CD4-positive, CD25-positive, alpha-beta regulatory T cell (primary cell): ENCODE results near the gene AUH. TPM values are rescaled to one million over a fixed set of nuclear protein-coding genes. Genes with fewer than 3 reads are reported as not detected.

Experiments used
- ATAC-seq, 2 donors: fragments of 150-1000 bp; cut with Tn5 transposase; one replicate each; pipeline ENCODE4 v1.10.0; 2021; ENCODE audit warnings: low read depth in 2 of 2, moderate number of reproducible peaks in 2 of 2, moderate library complexity in 1 of 2
- DNase-seq, 3 donors: peaks; one replicate each; pipeline versions ENCODE4 v3.0.0 to v3.0.0-alpha.2; 2012 to 2022; ENCODE audit warnings: mixed read lengths in 1 of 3
- H3K27ac ChIP-seq: one replicate; pipeline ENCODE4 v1.7.0; 2013; ENCODE audit warnings: mild to moderate bottlenecking, low read length; ENCODE audit not compliant: insufficient read depth, poor library complexity, severe bottlenecking
- H3K27me3 ChIP-seq: one replicate; pipeline ENCODE4 v1.7.0; 2013; ENCODE audit warnings: low read length; ENCODE audit not compliant: control insufficient read depth, insufficient read depth
- H3K36me3 ChIP-seq: one replicate; pipeline ENCODE4 v1.7.0; 2013; ENCODE audit warnings: mild to moderate bottlenecking, low read length, moderate library complexity; ENCODE audit not compliant: control insufficient read depth, insufficient read depth
- H3K4me1 ChIP-seq: 2 replicates; pipeline ENCODE4 v1.7.0; 2013; ENCODE audit warnings: mild to moderate bottlenecking, low read length; ENCODE audit not compliant: insufficient read depth, control insufficient read depth, poor library complexity, severe bottlenecking
- H3K4me3 ChIP-seq: one replicate; pipeline ENCODE4 v1.7.0; 2013; ENCODE audit warnings: low read depth, mild to moderate bottlenecking, low read length, moderate library complexity
- H3K9me3 ChIP-seq, 2 experiments: 1 replicate in 1 of 2; 2 replicates in 1 of 2; pipeline ENCODE4 v1.7.0; 2013; ENCODE audit warnings: low read length in 2 of 2, mild to moderate bottlenecking in 1 of 2, moderate library complexity in 1 of 2; ENCODE audit not compliant: control insufficient read depth in 2 of 2
- H3K27ac Mint-ChIP-seq, 3 donors: one replicate each; pipeline ENCODE4 v1.8.0; 2020 to 2022; ENCODE audit warnings: mild to moderate bottlenecking in 3 of 3, mixed read lengths in 3 of 3, moderate library complexity in 2 of 3
- H3K27me3 Mint-ChIP-seq: one replicate; pipeline ENCODE4 v1.8.0; 2022; ENCODE audit warnings: mild to moderate bottlenecking, mixed read lengths
- H3K36me3 Mint-ChIP-seq: one replicate; pipeline ENCODE4 v1.8.0; 2020; ENCODE audit warnings: mixed read lengths
- H3K4me1 Mint-ChIP-seq, 4 donors: one replicate each; pipeline ENCODE4 v1.8.0; 2020 to 2022; ENCODE audit warnings: mixed read lengths in 4 of 4, mild to moderate bottlenecking in 1 of 4
- H3K4me3 Mint-ChIP-seq, 4 donors: one replicate each; pipeline ENCODE4 v1.8.0; 2020 to 2022; ENCODE audit warnings: mild to moderate bottlenecking in 4 of 4, mixed read lengths in 4 of 4, moderate library complexity in 3 of 4
- H3K9me3 Mint-ChIP-seq, 7 donors: one replicate each; pipeline ENCODE4 v1.8.0; 2020 to 2022; ENCODE audit warnings: mixed read lengths in 7 of 7, mild to moderate bottlenecking in 3 of 7, moderate library complexity in 2 of 7
- polyA plus RNA-seq, 4 donors: library from polyadenylated mRNA; unstranded; fragments of 300-500 nt; fragmentation: Illumina TruSeq; gene quantifications; one replicate each; pipeline ENCODE4 v1.2.3, GENCODE V29; 2021
- total RNA-seq: library from RNA; stranded (reverse); gene quantifications from one replicate; pipeline ENCODE4 v1.2.3, GENCODE V29; 2022

The AUH gene
- total and polyA plus RNA-seq, 5 donors from 2014 or later: 10.8 to 16.5 (median 14.9) TPM

DNA sequence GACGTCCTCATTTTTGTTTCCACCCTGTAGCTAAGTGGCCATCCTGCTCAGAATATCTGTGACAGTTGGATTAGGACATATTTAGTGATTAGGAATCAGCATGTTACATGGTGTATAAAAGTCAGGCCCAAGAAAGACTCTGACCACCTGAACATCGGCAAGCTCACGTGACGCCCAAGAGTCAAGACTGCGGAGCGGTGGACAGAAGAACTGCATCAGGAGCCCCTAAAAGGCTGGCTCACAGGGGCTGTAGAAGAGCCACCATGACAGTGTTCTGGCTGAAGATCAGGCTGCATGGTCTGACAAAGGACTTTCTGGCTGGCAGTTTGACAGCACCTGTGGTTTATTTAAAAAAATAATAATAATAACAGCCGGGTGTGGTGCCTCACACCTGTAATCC, 185.3 kb downstream of the AUH start:
- Histone ChIP-seq H3K27me3 (peaks cover 2% of the 10 kb centered on the region), H3K4me1 (peaks cover 9% of the 10 kb centered on the region), H3K36me3 (no peaks in the 10 kb centered on the region), H3K4me3 (no peak overlapping the region), H3K9me3 (peaks cover 3% of the 10 kb centered on the region in 2 experiments), H3K27ac (no peak overlapping the region)
- DNase-seq (no peak), ATAC-seq (no peak)
- Mint-ChIP-seq H3K4me3 (no peak overlapping the region), H3K27me3 (peaks cover 9% of the 10 kb centered on the region), H3K36me3 (no peaks in the 10 kb centered on the region), H3K27ac (no peak overlapping the region), H3K4me1 (peaks cover 6 to 20% (median 10%) of the 10 kb centered on the region in 4 donors), H3K9me3 (peaks cover 0 to 10% (median 6%) of the 10 kb centered on the region in 7 donors)

- peak overlapping the region; percentile 55 for H3K4me3 ChIP-seq
- peak in 1 of 3 donors; percentile 9 for DNase-seq
- H3K4me1 ChIP-seq: peaks cover 9% of the 10 kb centered on the region
- ATAC-seq: no peak
- H3K27me3 ChIP-seq: peaks cover 7% of the 10 kb centered on the region
- no peak overlapping the region for H3K27ac Mint-ChIP-seq
- H3K4me1 Mint-ChIP-seq: peaks cover 6 to 20% (median 10%) of the 10 kb centered on the region in 4 donors
- peaks cover 14 to 20% of the 10 kb centered on the region in 2 experiments for H3K9me3 ChIP-seq
- no peaks in the 10 kb centered on the region for H3K36me3 ChIP-seq
- peaks cover 0 to 20% (median 12%) of the 10 kb centered on the region in 7 donors for H3K9me3 Mint-ChIP-seq
- peaks cover 10% of the 10 kb centered on the region for H3K27me3 Mint-ChIP-seq
- H3K4me3 Mint-ChIP-seq: peak overlapping the region in 2 of 4 donors; percentile 11 to 60
- H3K27ac ChIP-seq: no peak overlapping the region
- peaks cover 4% of the 10 kb centered on the region for H3K36me3 Mint-ChIP-seq
These were observed 186.9 kb downstream of the AUH start for GRCh38 chr9:91174772-91175171.

GRCh38 chr9:91172329-91172728, 189.4 kb downstream of the AUH start:
- no peak overlapping the region for H3K27ac ChIP-seq
- Mint-ChIP-seq H3K27ac (peak overlapping the region in 1 of 3 donors; percentile 83), H3K9me3 (peaks cover 0 to 20% (median 12%) of the 10 kb centered on the region in 7 donors), H3K4me1 (peaks cover 6 to 16% (median 10%) of the 10 kb centered on the region in 4 donors), H3K36me3 (peaks cover 7% of the 10 kb centered on the region), H3K27me3 (peaks cover 12% of the 10 kb centered on the region), H3K4me3 (no peak overlapping the region)
- peaks cover 11% of the 10 kb centered on the region for H3K27me3 ChIP-seq
- ATAC-seq (no peak), DNase-seq (no peak)
- no peak overlapping the region for H3K4me3 ChIP-seq
- H3K4me1 ChIP-seq: peaks cover 9% of the 10 kb centered on the region
- H3K36me3 ChIP-seq: no peaks in the 10 kb centered on the region
- peaks cover 14 to 20% of the 10 kb centered on the region in 2 experiments for H3K9me3 ChIP-seq

- peaks cover 11% of the 10 kb centered on the region for H3K27me3 ChIP-seq
- peaks cover 0 to 20% (median 12%) of the 10 kb centered on the region in 7 donors for H3K9me3 Mint-ChIP-seq
- peaks cover 9% of the 10 kb centered on the region for H3K4me1 ChIP-seq
- H3K27ac ChIP-seq: no peak overlapping the region
- peaks cover 16% of the 10 kb centered on the region for H3K27me3 Mint-ChIP-seq
- peaks cover 6 to 15% (median 10%) of the 10 kb centered on the region in 4 donors for H3K4me1 Mint-ChIP-seq
- no peak for DNase-seq
- peaks cover 7% of the 10 kb centered on the region for H3K36me3 Mint-ChIP-seq
- H3K4me3 Mint-ChIP-seq: no peak overlapping the region
- ATAC-seq: no peak
- no peaks in the 10 kb centered on the region for H3K36me3 ChIP-seq
- no peak overlapping the region for H3K27ac Mint-ChIP-seq
- H3K9me3 ChIP-seq: peaks cover 14 to 20% of the 10 kb centered on the region in 2 experiments
- H3K4me3 ChIP-seq: no peak overlapping the region
These were observed 190.8 kb downstream of the AUH start for GRCh38 chr9:91170951-91171350.

- H3K4me1 ChIP-seq: peaks cover 17% of the 10 kb centered on the region
- no peak overlapping the region for H3K4me3 ChIP-seq
- DNase-seq (no peak), ATAC-seq (no peak)
- peaks cover 14 to 20% of the 10 kb centered on the region in 2 experiments for H3K9me3 ChIP-seq
- H3K27me3 ChIP-seq: peaks cover 11% of the 10 kb centered on the region
- peaks cover 0 to 15% (median 8%) of the 10 kb centered on the region in 7 donors for H3K9me3 Mint-ChIP-seq
- no peak overlapping the region for H3K4me3 Mint-ChIP-seq
- no peaks in the 10 kb centered on the region for H3K36me3 ChIP-seq
- H3K27me3 Mint-ChIP-seq: peaks cover 7% of the 10 kb centered on the region
- H3K27ac Mint-ChIP-seq: no peak overlapping the region
- H3K36me3 Mint-ChIP-seq: peaks cover 7% of the 10 kb centered on the region
- H3K4me1 Mint-ChIP-seq: peaks cover 9 to 21% (median 19%) of the 10 kb centered on the region in 4 donors
- H3K27ac ChIP-seq: no peak overlapping the region
These were observed 194.8 kb downstream of the AUH start for GRCh38 chr9:91166796-91167366.

- H3K27me3 ChIP-seq: peaks cover 3% of the 10 kb centered on the region
- no peak overlapping the region for H3K27ac ChIP-seq
- H3K4me1 ChIP-seq: peaks cover 20% of the 10 kb centered on the region
- H3K9me3 Mint-ChIP-seq: no peaks in the 10 kb centered on the region
- no peak overlapping the region for H3K4me3 ChIP-seq
- H3K36me3 ChIP-seq: no peaks in the 10 kb centered on the region
- H3K4me3 Mint-ChIP-seq: no peak overlapping the region
- peak; percentile 56 to 74 for ATAC-seq
- H3K4me1 Mint-ChIP-seq: peaks cover 9 to 26% (median 21%) of the 10 kb centered on the region in 4 donors
- H3K9me3 ChIP-seq: peaks cover 0 to 2% of the 10 kb centered on the region in 2 experiments
- peak overlapping the region in 1 of 3 donors; percentile 69 for H3K27ac Mint-ChIP-seq
- H3K36me3 Mint-ChIP-seq: peaks cover 3% of the 10 kb centered on the region
- peak in 2 of 3 donors; percentile 4 to 43 for DNase-seq
- peaks cover 7% of the 10 kb centered on the region for H3K27me3 Mint-ChIP-seq
These were observed 196.8 kb downstream of the AUH start for GRCh38 chr9:91164724-91165520.
